HL-60 (cell line): ENCODE results near the gene TUBG2.

ENCODE experiments used
- DNase-seq, 2 experiments: peaks; one replicate each; pipeline ENCODE4 v3.0.0-alpha.2; 2010 to 2020; ENCODE audit warnings: low read depth in 1 of 2, low spot score in 1 of 2
- H3K27ac ChIP-seq: fragments of 250-450 bp; sonication (Bioruptor Pico); replicated peaks from 2 replicates; pipeline ENCODE4 v1.5.1; 2020; ENCODE audit warnings: mild to moderate bottlenecking, moderate library complexity
- H3K27me3 ChIP-seq: fragments of 250-450 bp; sonication (Bioruptor Pico); 2 replicates; pipeline ENCODE4 v1.5.1; 2021; ENCODE audit warnings: mild to moderate bottlenecking, moderate library complexity; ENCODE audit not compliant: insufficient read depth, poor library complexity, severe bottlenecking
- H3K4me3 ChIP-seq: replicated peaks from 2 replicates; pipeline ENCODE4 v1.5.1; 2011; ENCODE audit warnings: mild to moderate bottlenecking, control low read depth, low read length; ENCODE audit not compliant: insufficient read depth
- GABPA ChIP-seq: IDR thresholded peaks from 2 replicates; pipeline ENCODE4 v1.6.1; 2012; ENCODE audit warnings: low read depth
- POLR2AphosphoS5 ChIP-seq: IDR thresholded peaks from 2 replicates; pipeline ENCODE4 v1.6.1; 2012; ENCODE audit warnings: low read depth
- SPI1 ChIP-seq: IDR thresholded peaks from 2 replicates; pipeline ENCODE4 v1.6.1; 2012; ENCODE audit warnings: low read depth, mild to moderate bottlenecking, borderline replicate concordance
- TF ChIP-seq, protein P1 (sequence below): IDR thresholded peaks from one replicate; pipeline ENCODE4 v1.5.1; 2011; ENCODE audit warnings: low read length, control low read depth, inconsistent platforms; ENCODE audit not compliant: insufficient read depth
- TF ChIP-seq, protein P2 (sequence below): IDR thresholded peaks from 2 replicates; pipeline ENCODE4 v1.6.1; 2012; ENCODE audit warnings: low read depth; ENCODE audit not compliant: insufficient replicate concordance

Gene TUBG2

DNA sequence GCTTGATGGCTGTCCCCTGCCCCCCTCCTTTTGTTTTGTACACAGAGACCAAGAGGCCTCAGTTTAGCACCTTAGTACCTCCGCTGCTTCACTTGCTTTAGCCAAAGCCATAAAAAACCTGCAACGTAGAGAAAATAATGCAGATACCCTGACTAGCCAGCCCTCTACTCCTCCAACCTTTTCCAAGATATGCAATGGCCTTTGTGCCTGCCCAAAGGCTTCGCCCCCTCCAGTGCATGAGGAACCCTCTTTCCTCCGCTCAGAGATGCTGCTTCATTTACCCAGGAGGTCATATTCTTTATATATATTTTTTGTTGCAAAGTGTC is 40.3 kb downstream of the TUBG2 start:
- DNase-seq = no peak
- Histone ChIP-seq H3K27ac (no peak overlapping the region), H3K27me3 (no peaks in the 10 kb centered on the region), H3K4me3 (no peak overlapping the region)
- TF ChIP-seq SPI1 = no peak
- TF ChIP-seq, protein P1, sequence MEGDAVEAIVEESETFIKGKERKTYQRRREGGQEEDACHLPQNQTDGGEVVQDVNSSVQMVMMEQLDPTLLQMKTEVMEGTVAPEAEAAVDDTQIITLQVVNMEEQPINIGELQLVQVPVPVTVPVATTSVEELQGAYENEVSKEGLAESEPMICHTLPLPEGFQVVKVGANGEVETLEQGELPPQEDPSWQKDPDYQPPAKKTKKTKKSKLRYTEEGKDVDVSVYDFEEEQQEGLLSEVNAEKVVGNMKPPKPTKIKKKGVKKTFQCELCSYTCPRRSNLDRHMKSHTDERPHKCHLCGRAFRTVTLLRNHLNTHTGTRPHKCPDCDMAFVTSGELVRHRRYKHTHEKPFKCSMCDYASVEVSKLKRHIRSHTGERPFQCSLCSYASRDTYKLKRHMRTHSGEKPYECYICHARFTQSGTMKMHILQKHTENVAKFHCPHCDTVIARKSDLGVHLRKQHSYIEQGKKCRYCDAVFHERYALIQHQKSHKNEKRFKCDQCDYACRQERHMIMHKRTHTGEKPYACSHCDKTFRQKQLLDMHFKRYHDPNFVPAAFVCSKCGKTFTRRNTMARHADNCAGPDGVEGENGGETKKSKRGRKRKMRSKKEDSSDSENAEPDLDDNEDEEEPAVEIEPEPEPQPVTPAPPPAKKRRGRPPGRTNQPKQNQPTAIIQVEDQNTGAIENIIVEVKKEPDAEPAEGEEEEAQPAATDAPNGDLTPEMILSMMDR = no peak
- TF ChIP-seq POLR2AphosphoS5 = no peak
- TF ChIP-seq GABPA = no peak
- TF ChIP-seq, protein P2, sequence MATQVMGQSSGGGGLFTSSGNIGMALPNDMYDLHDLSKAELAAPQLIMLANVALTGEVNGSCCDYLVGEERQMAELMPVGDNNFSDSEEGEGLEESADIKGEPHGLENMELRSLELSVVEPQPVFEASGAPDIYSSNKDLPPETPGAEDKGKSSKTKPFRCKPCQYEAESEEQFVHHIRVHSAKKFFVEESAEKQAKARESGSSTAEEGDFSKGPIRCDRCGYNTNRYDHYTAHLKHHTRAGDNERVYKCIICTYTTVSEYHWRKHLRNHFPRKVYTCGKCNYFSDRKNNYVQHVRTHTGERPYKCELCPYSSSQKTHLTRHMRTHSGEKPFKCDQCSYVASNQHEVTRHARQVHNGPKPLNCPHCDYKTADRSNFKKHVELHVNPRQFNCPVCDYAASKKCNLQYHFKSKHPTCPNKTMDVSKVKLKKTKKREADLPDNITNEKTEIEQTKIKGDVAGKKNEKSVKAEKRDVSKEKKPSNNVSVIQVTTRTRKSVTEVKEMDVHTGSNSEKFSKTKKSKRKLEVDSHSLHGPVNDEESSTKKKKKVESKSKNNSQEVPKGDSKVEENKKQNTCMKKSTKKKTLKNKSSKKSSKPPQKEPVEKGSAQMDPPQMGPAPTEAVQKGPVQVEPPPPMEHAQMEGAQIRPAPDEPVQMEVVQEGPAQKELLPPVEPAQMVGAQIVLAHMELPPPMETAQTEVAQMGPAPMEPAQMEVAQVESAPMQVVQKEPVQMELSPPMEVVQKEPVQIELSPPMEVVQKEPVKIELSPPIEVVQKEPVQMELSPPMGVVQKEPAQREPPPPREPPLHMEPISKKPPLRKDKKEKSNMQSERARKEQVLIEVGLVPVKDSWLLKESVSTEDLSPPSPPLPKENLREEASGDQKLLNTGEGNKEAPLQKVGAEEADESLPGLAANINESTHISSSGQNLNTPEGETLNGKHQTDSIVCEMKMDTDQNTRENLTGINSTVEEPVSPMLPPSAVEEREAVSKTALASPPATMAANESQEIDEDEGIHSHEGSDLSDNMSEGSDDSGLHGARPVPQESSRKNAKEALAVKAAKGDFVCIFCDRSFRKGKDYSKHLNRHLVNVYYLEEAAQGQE = no peak

DNA sequence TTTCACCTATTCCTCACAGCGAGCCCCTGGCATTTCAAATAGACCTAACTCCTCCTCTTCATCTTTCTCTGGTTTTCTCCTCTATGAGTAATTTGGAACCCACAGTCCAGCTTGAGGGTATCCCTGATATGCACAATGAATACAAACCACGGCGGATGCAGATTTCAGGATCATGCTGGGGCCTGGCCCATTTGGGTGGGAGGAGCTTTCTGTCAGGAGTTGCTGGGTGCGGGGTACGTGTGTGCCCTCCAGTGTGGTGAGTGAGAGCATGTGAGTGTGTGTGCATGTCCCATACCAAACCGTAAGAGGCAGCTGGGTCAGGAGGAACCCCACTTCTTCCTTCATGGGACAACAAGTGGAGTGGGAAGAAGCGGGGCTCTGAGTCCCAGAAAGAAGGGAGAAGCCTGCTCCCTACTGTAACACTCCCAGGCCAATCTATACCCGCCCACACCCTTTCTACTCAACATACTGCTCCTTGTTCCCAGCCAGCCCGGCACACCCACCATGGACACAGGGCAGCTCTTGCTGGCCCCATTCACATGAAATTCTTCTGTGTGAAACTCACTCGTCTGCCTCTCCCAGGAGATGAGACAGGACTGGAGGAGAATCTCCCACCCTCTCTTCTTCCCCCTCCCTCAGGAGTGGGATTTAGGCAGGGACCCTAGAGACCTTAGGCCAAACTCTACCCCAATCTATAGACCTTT is 41.7 kb downstream of the TUBG2 start:
- no peak for DNase-seq
- H3K27me3 ChIP-seq = no peaks in the 10 kb centered on the region
- no peak overlapping the region for H3K27ac ChIP-seq
- no peak for TF ChIP-seq GABPA
- TF ChIP-seq, protein P1 = no peak
- H3K4me3 ChIP-seq = no peak overlapping the region

DNA sequence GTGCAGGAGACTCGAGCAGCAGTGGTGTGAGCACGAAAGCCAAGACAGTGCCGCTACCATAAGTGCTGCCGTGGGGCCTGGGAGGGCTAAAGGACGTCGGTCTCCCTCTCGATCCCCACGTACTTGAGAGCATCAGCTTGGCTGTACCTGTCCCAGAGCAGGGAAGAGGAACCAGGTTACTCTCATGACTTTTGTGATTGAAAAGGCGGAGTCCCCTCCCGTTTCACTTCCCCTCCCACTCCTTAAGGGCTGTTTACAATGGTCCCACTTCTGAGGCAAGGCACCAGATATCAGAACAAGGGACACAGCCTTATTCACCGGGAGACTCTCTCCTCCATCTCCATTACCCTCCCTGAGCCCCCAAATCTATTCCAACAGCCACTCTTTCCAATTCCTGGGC is 43.4 kb downstream of the TUBG2 start:
- no peak overlapping the region for H3K27ac ChIP-seq
- DNase-seq = no peak
- H3K4me3 ChIP-seq = no peak overlapping the region
- TF ChIP-seq SPI1 (no peak), POLR2AphosphoS5 (no peak), GABPA (no peak)
- TF ChIP-seq, protein P2 = no peak
- TF ChIP-seq, protein P1 = no peak
- no peaks in the 10 kb centered on the region for H3K27me3 ChIP-seq

DNA sequence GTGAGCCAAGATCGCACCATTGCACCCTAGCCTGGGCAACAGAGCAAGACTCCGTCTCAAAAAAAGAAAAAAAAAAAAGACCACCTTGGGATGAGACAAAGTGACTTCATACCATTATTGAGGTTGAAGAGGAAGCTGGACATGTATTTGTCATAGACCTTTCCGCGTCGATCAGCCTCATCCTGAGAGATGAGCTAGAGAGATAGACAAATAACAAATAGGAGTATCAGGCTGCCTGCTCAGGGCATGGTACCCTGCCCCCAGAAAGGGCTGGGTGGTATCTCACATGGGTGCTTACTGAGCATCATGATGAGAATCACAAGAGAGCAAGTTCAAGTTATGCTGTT is 45.4 kb downstream of the TUBG2 start:
- no peak overlapping the region for H3K4me3 ChIP-seq
- H3K27ac ChIP-seq = no peak overlapping the region
- TF ChIP-seq, protein P2 = no peak
- TF ChIP-seq GABPA = no peak
- no peak for TF ChIP-seq POLR2AphosphoS5
- TF ChIP-seq SPI1 = no peak
- TF ChIP-seq, protein P1 = no peak

More for the DNA sequence above, 45.4 kb downstream of the TUBG2 start:
- no peak for DNase-seq
- H3K27me3 ChIP-seq = no peaks in the 10 kb centered on the region
